SK-N-SH (cell line): ENCODE measurements around the gene COL8A1. TPM values are rescaled to one million over a fixed set of nuclear protein-coding genes. Genes with fewer than 3 reads are reported as not detected.
A peak's percentile ranks its signal among the peaks of the same experiment; 100 is the strongest.

ENCODE experiments used
- CTCF ChIA-PET: fragments of 300-600, 350-600 bp; formaldehyde crosslinking; extraction: SDS; loops from one replicate; lab custom pipeline; 2021; lab: Yijun Ruan, JAX
- POLR2A ChIA-PET: fragments of 350-600 bp; sonication (Branson Sonifier 250); formaldehyde crosslinking; extraction: SDS; loops from one replicate; lab custom pipeline; 2020; ENCODE audit warnings: antibody characterized with exemption, inconsistent platforms; lab: Yijun Ruan, JAX
- DNase-seq: peaks from one replicate; pipeline ENCODE4 v3.0.0; 2012
- H2AFZ ChIP-seq: fragments of 200-600 bp; sonication (generic); 2 replicates; pipeline ENCODE4 v1.8.1; 2016; ENCODE audit warnings: antibody characterized with exemption, mild to moderate bottlenecking, low read depth
- H3F3A ChIP-seq: fragments of 200-600 bp; sonication (generic); replicated peaks from 2 replicates; pipeline ENCODE3; 2016; ENCODE audit warnings: antibody characterized with exemption, mild to moderate bottlenecking; ENCODE audit not compliant: insufficient read depth
- H3K27ac ChIP-seq, 2 experiments: fragments of 200-500 bp in 1 of 2; fragments of 200-600 bp in 1 of 2; sonication (Bioruptor generic) in 1 of 2; sonication (generic), shearing (Covaris generic) in 1 of 2; 2 replicates each; pipeline versions ENCODE4 v1.5.1 to v1.6.1; 2014 to 2016; ENCODE audit warnings: low read depth in 2 of 2, inconsistent platforms in 1 of 2, low read length in 1 of 2, mild to moderate bottlenecking in 1 of 2, mixed read lengths in 1 of 2
- H3K27me3 ChIP-seq: fragments of 200-600 bp; sonication (generic), shearing (Covaris generic); 2 replicates; pipeline ENCODE4 v1.6.1; 2016; ENCODE audit warnings: mixed run types; ENCODE audit not compliant: insufficient read depth
- H3K36me3 ChIP-seq, 2 experiments: fragments of 200-500 bp in 1 of 2; fragments of 200-600 bp in 1 of 2; sonication (Bioruptor generic) in 1 of 2; sonication (generic) in 1 of 2; replicated peaks in 1 of 2; 2 replicates each; pipeline versions ENCODE3 to v1.5.1; 2014 to 2016; ENCODE audit warnings: low read length in 1 of 2, mild to moderate bottlenecking in 1 of 2; ENCODE audit not compliant: insufficient read depth in 2 of 2, control insufficient read depth in 1 of 2
- H3K4me1 ChIP-seq, 2 experiments: fragments of 200-500 bp in 1 of 2; fragments of 200-600 bp in 1 of 2; sonication (Bioruptor generic) in 1 of 2; sonication (generic), shearing (Covaris generic) in 1 of 2; 2 replicates each; pipeline versions ENCODE4 v1.5.1 to v1.6.1; 2014 to 2016; ENCODE audit warnings: low read depth in 1 of 2, low read length in 1 of 2, mixed run types in 1 of 2; ENCODE audit not compliant: insufficient read depth in 2 of 2, control insufficient read depth in 1 of 2
- H3K4me2 ChIP-seq: fragments of 200-600 bp; sonication (generic), shearing (Covaris generic); 2 replicates; pipeline ENCODE4 v1.6.1; 2017; ENCODE audit warnings: mixed run types
- H3K4me3 ChIP-seq, 2 experiments: fragments of 200-500 bp in 1 of 2; fragments of 200-600 bp in 1 of 2; sonication (Bioruptor generic) in 1 of 2; sonication (generic), shearing (Covaris generic) in 1 of 2; 2 replicates each; pipeline versions ENCODE4 v1.5.1 to v1.8.1; 2014 to 2016; ENCODE audit warnings: low read depth in 2 of 2, inconsistent platforms in 1 of 2, low read length in 1 of 2, mild to moderate bottlenecking in 1 of 2, mixed read lengths in 1 of 2, moderate library complexity in 1 of 2
- H3K79me2 ChIP-seq: fragments of 200-600 bp; sonication (generic); 2 replicates; pipeline ENCODE4 v1.8.1; 2017; ENCODE audit warnings: mild to moderate bottlenecking; ENCODE audit not compliant: insufficient read depth
- H3K9ac ChIP-seq: fragments of 200-600 bp; sonication (generic); 2 replicates; pipeline ENCODE4 v1.6.1; 2017; ENCODE audit warnings: mixed run types
- H3K9me2 ChIP-seq: fragments of 200-600 bp; sonication (generic); 2 replicates; pipeline ENCODE4 v1.6.1; 2017; ENCODE audit warnings: mixed run types
- H3K9me3 ChIP-seq: fragments of 200-600 bp; sonication (generic); 2 replicates; pipeline ENCODE4 v1.6.1; 2017; ENCODE audit warnings: mixed run types, mild to moderate bottlenecking, moderate library complexity
- H4K20me1 ChIP-seq: fragments of 200-600 bp; sonication (generic); 2 replicates; pipeline ENCODE4 v1.6.1; 2017; ENCODE audit warnings: mild to moderate bottlenecking, mixed run types; ENCODE audit not compliant: insufficient read depth
- EP300 ChIP-seq, 2 experiments: IDR thresholded peaks; 2 replicates each; pipeline versions ENCODE4 v1.4.0 to v1.6.1; 2012; ENCODE audit warnings: borderline replicate concordance in 1 of 2, low read depth in 1 of 2, low read length in 1 of 2
- FOSL2 ChIP-seq: IDR thresholded peaks from 2 replicates; pipeline ENCODE4 v1.4.0; 2012; ENCODE audit warnings: low read depth, mild to moderate bottlenecking, moderate library complexity, borderline replicate concordance
- FOXM1 ChIP-seq: IDR thresholded peaks from 2 replicates; pipeline ENCODE4 v1.4.0; 2012; ENCODE audit warnings: low read depth, mild to moderate bottlenecking
- NFIC ChIP-seq: IDR thresholded peaks from 2 replicates; pipeline ENCODE4 v1.4.0; 2012; ENCODE audit warnings: borderline replicate concordance
- PBX3 ChIP-seq: IDR thresholded peaks from 2 replicates; pipeline ENCODE4; 2012
- POLR2AphosphoS5 ChIP-seq: IDR thresholded peaks from 2 replicates; pipeline ENCODE4 v1.6.1; 2012; ENCODE audit warnings: low read depth, low read length
- RAD21 ChIP-seq: IDR thresholded peaks from 2 replicates; pipeline ENCODE4 v1.6.1; 2012; ENCODE audit warnings: mild to moderate bottlenecking, low read length
- YY1 ChIP-seq: IDR thresholded peaks from 2 replicates; pipeline ENCODE4 v1.4.0; 2012; ENCODE audit warnings: low read depth, mild to moderate bottlenecking
- WGBS: methylation state at CpG from one replicate; pipeline ENCODE4 v1.1.6; 2017; ENCODE audit warnings: low lambda C conversion rate; 5-methylcytosine and 5-hydroxymethylcytosine counted together
- polyA plus RNA-seq, 3 experiments: library from polyadenylated mRNA; depleted of rRNA; stranded (reverse); fragments of >200 nt; gene quantifications; 2 replicates each; pipeline ENCODE4 v1.2.3, GENCODE V29; 2012
- TF ChIP-seq, protein P1 (sequence below): IDR thresholded peaks from 2 replicates; pipeline ENCODE4 v1.4.0; 2012; ENCODE audit warnings: low read depth
- TF ChIP-seq, protein P2 (sequence below): fragments of 200-600 bp; sonication (generic); IDR thresholded peaks from 2 replicates; pipeline ENCODE4 v1.6.1; 2017; ENCODE audit warnings: antibody characterized with exemption, mild to moderate bottlenecking, moderate library complexity
- TF ChIP-seq, protein P3 (sequence below): IDR thresholded peaks from 2 replicates; pipeline ENCODE4 v1.6.1; 2012; ENCODE audit warnings: mild to moderate bottlenecking, low read depth, low read length, moderate library complexity

COL8A1 gene
- polyA plus RNA-seq, 1 of the 3 experiments (the other 2 are of a cell fraction) = 4.0 TPM

- Histone ChIP-seq H3K4me2 (no peak overlapping the region), H3K4me3 (no peak overlapping the region), H3K79me2 (no peaks in the 10 kb centered on the region), H3K4me1 (no peaks in the 10 kb centered on the region), H3K9me2 (no peaks in the 10 kb centered on the region), H3K27ac (no peak overlapping the region), H2AFZ (no peak overlapping the region), H3K36me3 (no peaks in the 10 kb centered on the region), H3K9ac (no peak overlapping the region), H4K20me1 (no peaks in the 10 kb centered on the region), H3K9me3 (no peaks in the 10 kb centered on the region), H3K27me3 (no peaks in the 10 kb centered on the region), H3F3A (no peaks in the 10 kb centered on the region)
- ChIA-PET CTCF (no interaction called here), POLR2A (no interaction called here)
- TF ChIP-seq YY1 = no peak
- no peak for TF ChIP-seq RAD21
- no peak for TF ChIP-seq FOXM1
- TF ChIP-seq, protein P1, sequence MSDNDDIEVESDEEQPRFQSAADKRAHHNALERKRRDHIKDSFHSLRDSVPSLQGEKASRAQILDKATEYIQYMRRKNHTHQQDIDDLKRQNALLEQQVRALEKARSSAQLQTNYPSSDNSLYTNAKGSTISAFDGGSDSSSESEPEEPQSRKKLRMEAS = no peak
- TF ChIP-seq EP300 (IDR thresholded peaks at IDR 0.05; ENCODE audit: borderline replicate concordance in 1 of 2, low read depth in 1 of 2, low read length in 1 of 2) = no peak
- WGBS = 0% methylated on average over 1 of the region's 1 CpG
- no peak for DNase-seq
Observed at GRCh38 chr3:99614768-99615167, 23.6 kb upstream of the COL8A1 start.

DNA sequence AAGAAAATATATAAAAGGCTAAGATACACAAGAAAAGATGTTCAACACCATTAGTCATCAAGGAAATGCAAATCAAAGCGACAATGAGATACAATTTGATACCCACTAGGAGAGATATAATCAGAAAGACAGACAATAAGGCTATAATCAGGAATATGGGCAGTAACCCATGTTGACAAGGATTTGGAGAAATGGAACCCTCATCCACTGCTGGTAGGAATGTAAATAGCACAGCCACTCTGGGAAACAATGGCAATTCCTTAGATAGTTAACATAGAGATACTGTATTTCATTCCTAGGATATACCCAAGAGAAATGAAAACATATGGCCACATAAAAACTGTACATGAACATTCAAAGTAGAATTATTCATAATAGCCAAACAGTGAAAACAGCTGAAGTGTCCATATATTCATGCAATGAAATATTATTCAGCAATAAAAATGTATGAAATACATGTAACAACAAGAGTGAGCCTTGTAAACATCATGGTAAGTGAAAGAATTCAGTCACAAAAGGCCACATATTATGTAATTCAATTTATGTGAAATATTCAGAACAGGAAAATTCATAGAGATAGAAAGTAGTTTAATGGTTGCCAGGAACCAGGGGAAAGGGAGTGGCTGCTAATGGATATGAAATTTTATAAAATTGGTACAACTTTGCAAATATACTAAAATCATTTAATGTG is 18.2 kb upstream of the COL8A1 start:
- no peak for TF ChIP-seq PBX3
- TF ChIP-seq NFIC = no peak
- TF ChIP-seq FOSL2 = no peak
- TF ChIP-seq YY1 = no peak
- TF ChIP-seq, protein P2, sequence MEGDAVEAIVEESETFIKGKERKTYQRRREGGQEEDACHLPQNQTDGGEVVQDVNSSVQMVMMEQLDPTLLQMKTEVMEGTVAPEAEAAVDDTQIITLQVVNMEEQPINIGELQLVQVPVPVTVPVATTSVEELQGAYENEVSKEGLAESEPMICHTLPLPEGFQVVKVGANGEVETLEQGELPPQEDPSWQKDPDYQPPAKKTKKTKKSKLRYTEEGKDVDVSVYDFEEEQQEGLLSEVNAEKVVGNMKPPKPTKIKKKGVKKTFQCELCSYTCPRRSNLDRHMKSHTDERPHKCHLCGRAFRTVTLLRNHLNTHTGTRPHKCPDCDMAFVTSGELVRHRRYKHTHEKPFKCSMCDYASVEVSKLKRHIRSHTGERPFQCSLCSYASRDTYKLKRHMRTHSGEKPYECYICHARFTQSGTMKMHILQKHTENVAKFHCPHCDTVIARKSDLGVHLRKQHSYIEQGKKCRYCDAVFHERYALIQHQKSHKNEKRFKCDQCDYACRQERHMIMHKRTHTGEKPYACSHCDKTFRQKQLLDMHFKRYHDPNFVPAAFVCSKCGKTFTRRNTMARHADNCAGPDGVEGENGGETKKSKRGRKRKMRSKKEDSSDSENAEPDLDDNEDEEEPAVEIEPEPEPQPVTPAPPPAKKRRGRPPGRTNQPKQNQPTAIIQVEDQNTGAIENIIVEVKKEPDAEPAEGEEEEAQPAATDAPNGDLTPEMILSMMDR = peak; percentile 20; the same call in 1 of the 2 replicates
- no peak for TF ChIP-seq POLR2AphosphoS5
- TF ChIP-seq, protein P3, sequence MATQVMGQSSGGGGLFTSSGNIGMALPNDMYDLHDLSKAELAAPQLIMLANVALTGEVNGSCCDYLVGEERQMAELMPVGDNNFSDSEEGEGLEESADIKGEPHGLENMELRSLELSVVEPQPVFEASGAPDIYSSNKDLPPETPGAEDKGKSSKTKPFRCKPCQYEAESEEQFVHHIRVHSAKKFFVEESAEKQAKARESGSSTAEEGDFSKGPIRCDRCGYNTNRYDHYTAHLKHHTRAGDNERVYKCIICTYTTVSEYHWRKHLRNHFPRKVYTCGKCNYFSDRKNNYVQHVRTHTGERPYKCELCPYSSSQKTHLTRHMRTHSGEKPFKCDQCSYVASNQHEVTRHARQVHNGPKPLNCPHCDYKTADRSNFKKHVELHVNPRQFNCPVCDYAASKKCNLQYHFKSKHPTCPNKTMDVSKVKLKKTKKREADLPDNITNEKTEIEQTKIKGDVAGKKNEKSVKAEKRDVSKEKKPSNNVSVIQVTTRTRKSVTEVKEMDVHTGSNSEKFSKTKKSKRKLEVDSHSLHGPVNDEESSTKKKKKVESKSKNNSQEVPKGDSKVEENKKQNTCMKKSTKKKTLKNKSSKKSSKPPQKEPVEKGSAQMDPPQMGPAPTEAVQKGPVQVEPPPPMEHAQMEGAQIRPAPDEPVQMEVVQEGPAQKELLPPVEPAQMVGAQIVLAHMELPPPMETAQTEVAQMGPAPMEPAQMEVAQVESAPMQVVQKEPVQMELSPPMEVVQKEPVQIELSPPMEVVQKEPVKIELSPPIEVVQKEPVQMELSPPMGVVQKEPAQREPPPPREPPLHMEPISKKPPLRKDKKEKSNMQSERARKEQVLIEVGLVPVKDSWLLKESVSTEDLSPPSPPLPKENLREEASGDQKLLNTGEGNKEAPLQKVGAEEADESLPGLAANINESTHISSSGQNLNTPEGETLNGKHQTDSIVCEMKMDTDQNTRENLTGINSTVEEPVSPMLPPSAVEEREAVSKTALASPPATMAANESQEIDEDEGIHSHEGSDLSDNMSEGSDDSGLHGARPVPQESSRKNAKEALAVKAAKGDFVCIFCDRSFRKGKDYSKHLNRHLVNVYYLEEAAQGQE = no peak
- TF ChIP-seq EP300 (IDR thresholded peaks at IDR 0.05; ENCODE audit: borderline replicate concordance in 1 of 2, low read depth in 1 of 2, low read length in 1 of 2) = no peak
- ChIA-PET POLR2A (no interaction called here), CTCF (no interaction called here)
- no peaks in the 10 kb centered on the region for H3K4me1 ChIP-seq
- DNase-seq = no peak
- H3K36me3 ChIP-seq = no peaks in the 10 kb centered on the region
- no peak overlapping the region for H3K4me2 ChIP-seq
- 9% methylated on average over 1 of the region's 1 CpG for WGBS
- H2AFZ ChIP-seq = no peak overlapping the region
- no peaks in the 10 kb centered on the region for H3F3A ChIP-seq
- no peak overlapping the region for H3K9ac ChIP-seq
- H4K20me1 ChIP-seq = no peaks in the 10 kb centered on the region
- no peaks in the 10 kb centered on the region for H3K79me2 ChIP-seq
- H3K4me3 ChIP-seq = no peak overlapping the region
- H3K9me2 ChIP-seq = no peaks in the 10 kb centered on the region
- H3K27ac ChIP-seq = no peak overlapping the region
- H3K9me3 ChIP-seq = no peaks in the 10 kb centered on the region
- H3K27me3 ChIP-seq = no peaks in the 10 kb centered on the region
